HG03442 (cell line): ENCODE data around the gene MAFG.

Experiments used
- ATAC-seq: cut with Tn5 transposase; IDR thresholded peaks from one replicate; pipeline ENCODE4 v1.9.1; 2021; ENCODE audit warnings: mild to moderate bottlenecking, moderate library complexity; ENCODE audit not compliant: unreplicated experiment

The MAFG gene

GRCh38 chr17:81870131-81870980 lies 57.2 kb downstream of the MAFG start:
- peak; percentile 7 for ATAC-seq

- ATAC-seq = no peak
These were observed 58.1 kb downstream of the MAFG start for GRCh38 chr17:81869221-81870130.

GRCh38 chr17:81868674-81869220 lies 58.8 kb downstream of the MAFG start:
- no peak for ATAC-seq
